ENCODE data around the gene TCEA3.

DNA sequence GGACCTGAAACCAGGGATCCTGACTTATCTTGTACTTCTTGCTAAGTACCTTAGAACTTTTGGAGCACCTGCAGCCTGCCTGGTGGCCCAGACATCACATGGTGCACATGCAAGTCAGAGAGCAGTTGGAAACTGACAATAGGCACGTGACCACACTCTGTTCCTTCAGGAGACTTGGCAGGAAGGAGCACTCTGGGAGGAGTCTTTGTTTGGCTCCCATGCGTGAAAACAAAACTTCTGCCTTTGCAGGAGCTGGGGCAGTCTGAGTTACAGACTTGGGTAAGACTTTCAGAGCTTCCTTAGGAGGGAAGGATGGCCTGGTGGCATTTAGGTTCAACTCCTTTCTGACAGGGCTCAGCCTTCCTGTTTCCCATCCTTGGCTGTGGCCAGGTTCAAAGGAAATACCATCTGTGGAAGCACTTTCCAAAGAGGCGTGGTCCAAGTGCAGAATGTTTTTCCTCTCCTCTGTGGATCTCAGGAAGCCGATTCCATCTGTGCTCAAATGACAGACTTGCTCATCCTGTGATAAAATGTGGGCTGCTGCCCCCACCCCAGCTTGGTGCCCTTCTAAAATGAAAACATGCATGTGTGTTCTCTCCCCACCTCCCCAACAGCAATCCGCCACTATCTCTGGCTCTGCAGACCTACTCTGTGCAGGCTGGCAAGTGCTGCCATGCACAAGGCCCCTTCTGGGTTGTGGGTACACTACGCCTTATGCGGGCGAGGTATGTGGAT, 40.8 kb downstream of the TCEA3 start:
- no peak for TF ChIP-seq CTCF (IDR thresholded peaks at IDR 0.05)
- TF ChIP-seq POLR2AphosphoS5 (IDR thresholded peaks at IDR 0.05) = no peak

Measured in gastroesophageal sphincter (tissue), 3 donors.